Vagina (tissue), 2 donors: Measurements from ENCODE around the gene TSPAN9.

Experiments used
- CTCF ChIP-seq, 3 experiments: fragments of 450-650 bp in 2 of 3; fragments of 200-600 bp in 1 of 3; sonication (generic) in 1 of 3; IDR thresholded peaks; one replicate each; pipeline ENCODE4 v1.5.1; 2017 to 2019; ENCODE audit warnings: antibody characterized with exemption in 3 of 3, mild to moderate bottlenecking in 2 of 3, moderate library complexity in 2 of 3
- POLR2A ChIP-seq, 2 donors: fragments of 450-650 bp; IDR thresholded peaks; one replicate each; pipeline ENCODE4 v1.6.1; 2017; ENCODE audit warnings: antibody characterized with exemption in 2 of 2, mild to moderate bottlenecking in 2 of 2, moderate library complexity in 2 of 2

GRCh38 chr12:3125674-3126073 is 48.5 kb downstream of the TSPAN9 start:
- TF ChIP-seq POLR2A (IDR thresholded peaks at IDR 0.05) (no peak), CTCF (IDR thresholded peaks at IDR 0.05) (no peak)
